Stomach (tissue), 4 donors: ENCODE data around the gene REPS2.

ENCODE experiments used
- CTCF ChIP-seq, 7 experiments: fragments of 450-650 bp in 4 of 7; fragments of 200-600 bp in 3 of 7; sonication (generic) in 3 of 7; IDR thresholded peaks; one replicate each; pipeline ENCODE4 v1.5.1; 2016 to 2019; ENCODE audit warnings: antibody characterized with exemption in 7 of 7, control low read depth in 2 of 7, mild to moderate bottlenecking in 1 of 7
- POLR2AphosphoS5 ChIP-seq, 3 donors: sonication (generic); formaldehyde crosslinking; IDR thresholded peaks; one replicate each; pipeline ENCODE4 v1.6.1; 2016; ENCODE audit warnings: antibody characterized with exemption in 3 of 3

DNA sequence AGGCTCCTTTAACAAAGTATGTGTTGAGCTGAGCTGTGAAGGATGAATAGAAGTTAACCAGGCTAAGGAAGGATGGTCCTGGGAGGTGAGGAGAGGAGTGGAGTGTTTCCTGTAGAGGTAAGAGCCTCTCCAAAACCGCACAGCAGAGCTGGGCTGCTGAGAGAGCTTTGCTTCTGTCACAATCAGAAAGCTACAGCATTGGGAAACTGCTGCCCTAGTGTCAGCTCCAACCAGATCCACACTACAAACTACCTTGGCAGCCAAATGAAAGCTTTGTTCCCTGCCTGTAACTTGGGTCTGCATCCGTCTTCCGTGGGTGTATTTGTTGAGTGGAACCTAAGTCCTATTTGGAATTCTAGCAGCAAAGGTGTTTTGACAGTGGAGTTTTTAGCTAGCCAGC lies 91.8 kb downstream of the REPS2 start:
- TF ChIP-seq POLR2AphosphoS5 (IDR thresholded peaks at IDR 0.05) (no peak), CTCF (IDR thresholded peaks at IDR 0.05) (no peak)
